ENCODE measurements around the gene APOL4.

- TF ChIP-seq CTCF (IDR thresholded peaks at IDR 0.05) = no peak
- TF ChIP-seq POLR2A (IDR thresholded peaks at IDR 0.05) = no peak
These were observed 47.8 kb downstream of the APOL4 start for GRCh38 chr22:36153501-36154422.
